HG03025 (cell line): Measurements from ENCODE around the gene MYH7.

Experiments used
- ATAC-seq: cut with Tn5 transposase; IDR thresholded peaks from one replicate; pipeline ENCODE4 v1.9.1; 2021; ENCODE audit warnings: mild to moderate bottlenecking, moderate library complexity; ENCODE audit not compliant: unreplicated experiment, low FRiP score

MYH7 gene

GRCh38 chr14:23449314-23449713 lies 13.9 kb upstream of the MYH7 start:
- no peak for ATAC-seq

GRCh38 chr14:23447361-23448350 lies 12.2 kb upstream of the MYH7 start:
- ATAC-seq, result no peak

- no peak for ATAC-seq
Observed at GRCh38 chr14:23446291-23446851, 10.9 kb upstream of the MYH7 start.

- ATAC-seq, result no peak
Observed at GRCh38 chr14:23445773-23446172, 10.3 kb upstream of the MYH7 start.

- no peak for ATAC-seq
Observed at GRCh38 chr14:23444314-23444713, 8.9 kb upstream of the MYH7 start.

GRCh38 chr14:23443881-23444280 lies 8.4 kb upstream of the MYH7 start:
- no peak for ATAC-seq

- ATAC-seq, result no peak
Observed at GRCh38 chr14:23443411-23443812, 8.0 kb upstream of the MYH7 start.

GRCh38 chr14:23442721-23443356 lies 7.4 kb upstream of the MYH7 start:
- no peak for ATAC-seq

- no peak for ATAC-seq
Observed at GRCh38 chr14:23441076-23441475, 5.6 kb upstream of the MYH7 start.

- ATAC-seq, result no peak
Observed at GRCh38 chr14:23439107-23439835, 3.8 kb upstream of the MYH7 start.

- ATAC-seq, result no peak
Observed at GRCh38 chr14:23438101-23438971, 2.9 kb upstream of the MYH7 start.

GRCh38 chr14:23437133-23438100 lies 2.0 kb upstream of the MYH7 start:
- ATAC-seq, result no peak

GRCh38 chr14:23436327-23437132 lies 1.1 kb upstream of the MYH7 start:
- ATAC-seq, result no peak

- ATAC-seq, result no peak
Observed at GRCh38 chr14:23434488-23435222, 805 bp downstream of the MYH7 start.

- no peak for ATAC-seq
Observed at GRCh38 chr14:23433457-23433856, 2.0 kb downstream of the MYH7 start.

- ATAC-seq, result no peak
Observed at GRCh38 chr14:23432946-23433345, 2.5 kb downstream of the MYH7 start.
